Adipocyte (in vitro differentiated cells): ENCODE results near the gene ITGAD.

ENCODE experiments used
- DNase-seq: peaks from one replicate; pipeline ENCODE4 v3.0.0-alpha.2; 2015; ENCODE audit warnings: low read depth
- H3K27me3 ChIP-seq: replicated peaks from 2 replicates; pipeline ENCODE4 v1.7.0; 2013; ENCODE audit warnings: mild to moderate bottlenecking, low read length, moderate library complexity; ENCODE audit not compliant: control insufficient read depth, insufficient read depth
- H3K36me3 ChIP-seq: 2 replicates; pipeline ENCODE4 v1.7.0; 2013; ENCODE audit warnings: low read length, mild to moderate bottlenecking, moderate library complexity; ENCODE audit not compliant: control insufficient read depth, insufficient read depth, severe bottlenecking
- H3K4me1 ChIP-seq: 2 replicates; pipeline ENCODE4 v1.7.0; 2013; ENCODE audit warnings: mild to moderate bottlenecking, low read length, moderate library complexity; ENCODE audit not compliant: control insufficient read depth, insufficient read depth
- H3K4me3 ChIP-seq: 2 replicates; pipeline ENCODE4 v1.7.0; 2013; ENCODE audit warnings: mild to moderate bottlenecking, low read length, moderate library complexity
- H3K9ac ChIP-seq: 2 replicates; pipeline ENCODE4 v1.7.0; 2013; ENCODE audit warnings: mild to moderate bottlenecking, low read length, moderate library complexity
- H3K9me3 ChIP-seq: 2 replicates; pipeline ENCODE4 v1.7.0; 2013; ENCODE audit warnings: mild to moderate bottlenecking, low read length, moderate library complexity; ENCODE audit not compliant: control insufficient read depth

ITGAD gene

DNA sequence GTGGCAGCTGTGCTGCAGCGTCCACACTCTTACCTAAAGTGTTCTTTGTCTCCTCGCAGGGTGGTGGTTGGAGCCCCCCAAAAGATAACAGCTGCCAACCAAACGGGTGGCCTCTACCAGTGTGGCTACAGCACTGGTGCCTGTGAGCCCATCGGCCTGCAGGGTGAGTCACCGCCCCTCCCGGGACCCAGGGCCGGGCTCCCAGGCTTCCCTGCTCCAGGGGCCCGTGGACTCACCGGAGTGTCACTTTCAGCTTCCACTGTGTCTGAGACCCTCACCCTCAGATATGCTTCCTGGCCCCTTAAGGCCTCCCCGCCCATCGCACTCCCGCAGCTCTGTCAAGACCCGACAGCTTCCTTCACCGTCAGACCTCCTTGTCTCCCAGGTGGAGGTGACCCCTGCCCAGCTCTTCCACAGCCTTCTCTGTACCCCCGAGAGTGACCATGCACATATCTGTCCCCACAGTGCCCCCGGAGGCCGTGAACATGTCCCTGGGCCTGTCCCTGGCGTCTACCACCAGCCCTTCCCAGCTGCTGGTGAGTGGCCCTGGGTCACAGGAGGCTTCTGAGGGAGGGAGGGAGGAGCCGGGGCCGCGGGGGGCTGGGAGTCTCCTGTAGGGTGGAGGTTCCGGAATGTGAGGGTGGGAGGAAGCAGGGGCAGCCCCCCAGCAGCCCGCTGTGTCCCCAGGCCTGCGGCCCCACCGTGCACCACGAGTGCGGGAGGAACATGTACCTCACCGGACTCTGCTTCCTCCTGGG, 36.4 kb upstream of the ITGAD start:
- peaks cover 16% of the 10 kb centered on the region for H3K27me3 ChIP-seq
- DNase-seq = no peak
- H3K9ac ChIP-seq = no peak overlapping the region
- H3K9me3 ChIP-seq = no peaks in the 10 kb centered on the region
- no peaks in the 10 kb centered on the region for H3K36me3 ChIP-seq
- no peak overlapping the region for H3K4me3 ChIP-seq
- no peaks in the 10 kb centered on the region for H3K4me1 ChIP-seq

DNA sequence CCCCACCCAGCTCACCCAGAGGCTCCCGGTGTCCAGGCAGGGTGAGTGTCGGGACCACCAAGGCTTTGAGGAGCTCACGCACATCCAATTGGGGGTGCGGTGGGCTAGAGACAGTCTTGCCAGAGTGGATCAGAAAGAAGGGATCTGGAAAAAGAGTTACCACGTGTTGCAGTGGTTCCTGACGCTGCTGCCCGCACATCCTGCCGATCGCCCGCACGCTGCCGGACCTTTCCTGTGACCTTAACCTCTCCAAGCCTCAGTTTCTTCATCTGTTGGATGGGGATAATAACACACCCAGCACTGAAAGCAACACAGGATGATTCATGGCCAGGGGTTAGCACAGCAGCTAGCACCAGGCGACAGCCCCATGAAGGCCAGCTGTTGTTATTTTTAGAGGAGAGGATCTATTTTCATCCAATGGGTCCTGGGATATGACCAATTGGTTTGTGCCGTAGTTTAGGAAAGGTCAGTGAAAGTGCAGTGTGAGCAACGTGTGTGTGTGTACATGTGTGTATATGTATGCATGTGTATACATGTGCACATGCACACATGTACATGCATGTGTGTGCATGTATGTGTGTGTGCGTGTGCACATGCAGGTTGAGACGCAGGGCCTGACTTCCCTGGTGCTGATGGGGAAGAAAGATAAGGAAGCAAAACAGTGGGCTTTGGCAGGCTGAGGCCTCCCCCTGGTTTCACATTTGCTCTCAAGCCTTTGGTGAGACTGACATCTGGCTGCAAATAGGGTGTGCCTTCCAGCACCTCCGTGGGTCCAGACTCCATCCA, 35.6 kb upstream of the ITGAD start:
- Histone ChIP-seq H3K4me1 (no peaks in the 10 kb centered on the region), H3K4me3 (no peak overlapping the region), H3K27me3 (peaks cover 13% of the 10 kb centered on the region), H3K9ac (no peak overlapping the region), H3K9me3 (no peaks in the 10 kb centered on the region), H3K36me3 (no peaks in the 10 kb centered on the region)
- DNase-seq = no peak

- DNase-seq = no peak
- H3K9me3 ChIP-seq = no peaks in the 10 kb centered on the region
- no peak overlapping the region for H3K4me3 ChIP-seq
- peaks cover 13% of the 10 kb centered on the region for H3K27me3 ChIP-seq
- H3K9ac ChIP-seq = no peak overlapping the region
- H3K36me3 ChIP-seq = no peaks in the 10 kb centered on the region
- no peaks in the 10 kb centered on the region for H3K4me1 ChIP-seq
Measured at GRCh38 chr16:31360251-31360650, 32.9 kb upstream of the ITGAD start.

DNA sequence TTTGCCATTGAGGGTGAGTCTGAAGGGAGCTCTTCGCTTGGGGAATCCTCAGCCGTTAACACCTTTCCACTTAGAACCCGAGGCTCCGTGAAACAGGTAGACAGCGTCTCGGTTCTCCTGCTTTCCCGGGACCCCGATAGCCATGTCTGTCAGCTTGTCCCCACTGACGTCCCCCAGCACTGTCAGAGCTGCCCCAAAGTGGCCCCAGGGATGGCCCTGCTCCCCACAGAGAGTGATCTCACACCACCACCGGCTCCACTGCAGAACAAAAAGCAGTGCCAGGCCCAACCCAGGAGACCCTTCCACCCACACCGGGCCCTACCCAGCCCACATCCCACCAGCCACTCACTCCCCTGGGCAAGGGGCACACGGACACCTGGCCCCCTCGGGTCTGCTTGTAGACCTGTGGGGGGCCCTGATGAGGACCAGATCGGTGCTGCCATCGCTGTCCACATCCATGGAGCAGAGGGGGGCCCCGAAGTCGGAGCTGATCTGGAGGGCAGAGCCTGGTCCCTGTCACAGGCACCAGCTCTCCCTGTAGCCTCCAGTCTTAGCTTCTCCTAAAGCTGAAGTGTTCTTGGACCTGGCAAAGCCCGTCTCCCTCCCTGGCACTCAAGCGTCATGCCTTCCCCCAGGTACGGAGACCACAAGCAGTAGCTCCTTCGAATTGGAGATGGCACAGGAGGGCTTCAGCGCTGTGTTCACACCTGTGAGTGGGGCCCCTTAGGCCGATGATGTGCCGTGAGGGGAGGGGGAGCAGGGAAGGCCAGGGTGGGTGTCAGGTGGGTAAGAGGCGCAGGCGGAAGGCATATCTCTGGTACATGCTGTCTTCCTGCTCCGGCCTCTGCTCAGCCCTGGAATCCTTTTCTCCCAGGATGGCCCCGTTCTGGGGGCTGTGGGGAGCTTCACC, 31.7 kb upstream of the ITGAD start:
- no peak overlapping the region for H3K4me3 ChIP-seq
- no peaks in the 10 kb centered on the region for H3K9me3 ChIP-seq
- H3K9ac ChIP-seq = no peak overlapping the region
- DNase-seq = no peak
- no peaks in the 10 kb centered on the region for H3K4me1 ChIP-seq
- H3K36me3 ChIP-seq = no peaks in the 10 kb centered on the region
- H3K27me3 ChIP-seq = peaks cover 20% of the 10 kb centered on the region

- Histone ChIP-seq H3K4me1 (no peaks in the 10 kb centered on the region), H3K27me3 (peaks cover 20% of the 10 kb centered on the region), H3K9me3 (no peaks in the 10 kb centered on the region), H3K9ac (no peak overlapping the region), H3K36me3 (no peaks in the 10 kb centered on the region), H3K4me3 (no peak overlapping the region)
- DNase-seq = no peak
Measured at GRCh38 chr16:31362476-31363405, 30.4 kb upstream of the ITGAD start.

DNA sequence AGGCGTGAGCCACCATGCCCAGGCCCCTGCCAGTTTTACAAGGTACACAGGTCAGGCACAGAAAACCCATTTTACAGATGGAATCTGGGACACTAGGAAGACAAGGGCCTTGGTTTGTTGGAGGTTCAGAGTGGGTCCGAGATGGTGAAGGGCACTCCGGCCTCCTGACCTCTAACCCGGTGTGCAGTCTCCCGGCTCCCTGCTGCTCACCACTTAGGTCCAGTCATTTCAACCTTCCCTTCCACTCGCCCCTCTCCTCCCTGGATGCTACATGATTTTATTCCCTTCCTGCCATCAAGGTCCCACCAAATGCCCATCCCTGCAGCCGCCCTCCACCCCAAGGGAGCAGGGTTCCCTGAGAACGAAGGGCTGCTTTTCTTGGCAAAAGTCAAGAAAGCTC, 29.4 kb upstream of the ITGAD start:
- no peak overlapping the region for H3K9ac ChIP-seq
- H3K36me3 ChIP-seq = no peaks in the 10 kb centered on the region
- H3K27me3 ChIP-seq = peaks cover 20% of the 10 kb centered on the region
- no peaks in the 10 kb centered on the region for H3K9me3 ChIP-seq
- H3K4me3 ChIP-seq = no peak overlapping the region
- no peaks in the 10 kb centered on the region for H3K4me1 ChIP-seq
- no peak for DNase-seq

- DNase-seq = no peak
- Histone ChIP-seq H3K4me3 (no peak overlapping the region), H3K9ac (no peak overlapping the region), H3K27me3 (peaks cover 20% of the 10 kb centered on the region), H3K36me3 (no peaks in the 10 kb centered on the region), H3K9me3 (no peaks in the 10 kb centered on the region), H3K4me1 (no peaks in the 10 kb centered on the region)
Measured at GRCh38 chr16:31364421-31364820, 28.7 kb upstream of the ITGAD start.

- no peak for DNase-seq
- Histone ChIP-seq H3K9ac (no peak overlapping the region), H3K4me1 (no peaks in the 10 kb centered on the region), H3K4me3 (no peak overlapping the region), H3K36me3 (no peaks in the 10 kb centered on the region), H3K27me3 (peaks cover 22% of the 10 kb centered on the region), H3K9me3 (no peaks in the 10 kb centered on the region)
Measured at GRCh38 chr16:31365131-31365865, 27.8 kb upstream of the ITGAD start.

- H3K27me3 ChIP-seq = peaks cover 25% of the 10 kb centered on the region
- H3K36me3 ChIP-seq = no peaks in the 10 kb centered on the region
- no peak for DNase-seq
- H3K9ac ChIP-seq = no peak overlapping the region
- no peaks in the 10 kb centered on the region for H3K9me3 ChIP-seq
- no peak overlapping the region for H3K4me3 ChIP-seq
- H3K4me1 ChIP-seq = no peaks in the 10 kb centered on the region
Measured at GRCh38 chr16:31367853-31368252, 25.3 kb upstream of the ITGAD start.

GRCh38 chr16:31371008-31371407, 22.1 kb upstream of the ITGAD start:
- peaks cover 32% of the 10 kb centered on the region for H3K27me3 ChIP-seq
- H3K4me3 ChIP-seq = no peak overlapping the region
- H3K36me3 ChIP-seq = no peaks in the 10 kb centered on the region
- peaks cover 6% of the 10 kb centered on the region for H3K9me3 ChIP-seq
- H3K9ac ChIP-seq = no peak overlapping the region
- DNase-seq = no peak
- H3K4me1 ChIP-seq = no peaks in the 10 kb centered on the region
